NCI-H526 (cell line): ENCODE results near the gene LCN10.
A peak's percentile ranks its signal among the peaks of the same experiment; 100 is the strongest.
"Not testable (repeated sequence)": the region's sequence is repeated elsewhere in the genome, so short reads cannot be mapped to it uniquely, and the experiment has no call there.

Experiments
- DNase-seq, 2 experiments: peaks; one replicate each; lab custom pipeline; 2025; lab: John Stamatoyannopoulos, UW

Gene LCN10

DNA sequence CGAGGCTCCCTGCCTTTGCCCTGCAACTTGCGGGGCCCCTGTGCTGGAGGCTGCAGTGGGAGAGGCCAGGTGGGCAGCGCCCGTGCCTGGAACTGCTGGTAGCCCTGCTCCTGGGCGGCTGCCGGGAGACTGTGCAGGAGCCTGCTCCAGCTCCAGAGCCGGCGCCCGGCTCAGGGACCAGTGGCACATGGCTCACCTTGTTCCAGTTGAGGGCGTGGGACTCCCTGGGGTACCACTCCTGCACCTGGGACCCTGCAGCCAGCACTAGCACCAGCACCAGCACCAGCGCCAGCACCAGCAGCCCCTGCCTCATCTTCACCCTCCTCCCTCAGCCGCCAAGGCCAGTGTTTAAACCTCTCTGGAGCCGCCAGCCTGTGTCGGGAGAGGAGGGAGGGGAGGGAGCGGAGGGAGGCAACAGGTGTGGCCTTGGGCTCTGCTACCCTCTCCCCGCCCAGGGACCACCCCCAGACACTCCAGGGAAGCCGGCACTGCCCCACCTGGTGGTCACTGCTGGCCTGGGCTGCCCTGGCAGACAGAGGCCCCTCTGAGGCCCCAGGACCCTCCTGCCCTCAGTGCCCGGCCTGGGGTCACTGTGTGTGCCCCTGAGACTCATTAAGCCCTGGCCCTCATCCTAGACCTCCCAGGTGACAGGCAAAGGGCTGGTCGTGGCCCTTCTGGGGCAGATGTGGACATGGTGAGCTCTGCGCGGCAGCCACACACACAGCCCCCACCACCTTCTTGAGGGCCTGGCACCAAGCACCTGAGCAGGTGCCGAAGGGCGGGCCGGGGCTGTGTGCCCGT is at the start of gene LCN10:
Gene LCN10, minus strand, starts transcription at position 350 of the 801 bp plus-strand sequence. Its CDS starts 37 bp downstream, at position 313.
- peak in 1 of 2 experiments; percentile 34 for DNase-seq

DNA sequence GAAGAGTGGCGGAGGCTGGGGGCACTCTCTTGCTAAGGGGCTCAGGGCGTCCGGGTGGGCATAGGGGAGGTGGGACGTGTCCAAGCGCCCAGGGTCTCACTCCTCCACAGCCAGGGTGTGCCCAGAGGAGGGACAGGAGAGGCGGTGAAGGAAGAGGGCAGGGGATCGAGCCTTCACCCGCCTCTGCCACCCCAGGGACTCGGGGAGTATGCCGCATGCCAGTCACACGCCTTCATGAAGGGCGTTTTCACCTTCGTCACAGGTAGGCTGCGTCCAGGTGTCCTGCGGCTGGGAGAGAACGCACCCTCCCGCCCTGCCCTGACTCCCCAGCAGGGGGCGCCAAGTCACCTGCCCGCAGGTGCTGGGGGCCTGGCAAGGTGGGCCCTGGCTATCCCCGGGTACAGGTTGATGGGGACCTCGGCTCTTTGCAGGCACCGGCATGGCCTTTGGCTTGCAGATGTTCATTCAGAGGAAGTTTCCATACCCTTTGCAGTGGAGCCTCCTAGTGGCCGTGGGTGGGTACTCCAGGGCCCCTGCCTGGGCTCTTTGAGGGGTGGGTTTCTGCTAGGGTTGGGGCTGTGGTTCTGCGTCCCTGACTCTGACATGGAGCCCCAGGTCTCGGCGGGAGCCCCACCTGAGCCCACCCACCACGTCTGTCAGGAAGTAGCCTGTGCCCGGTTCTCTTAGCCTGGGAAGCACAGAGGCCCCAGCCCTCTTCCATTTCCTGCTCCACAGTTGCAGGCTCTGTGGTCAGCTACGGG is 49.0 kb upstream of the LCN10 start:
- DNase-seq = peak; percentile 63 to 72

DNA sequence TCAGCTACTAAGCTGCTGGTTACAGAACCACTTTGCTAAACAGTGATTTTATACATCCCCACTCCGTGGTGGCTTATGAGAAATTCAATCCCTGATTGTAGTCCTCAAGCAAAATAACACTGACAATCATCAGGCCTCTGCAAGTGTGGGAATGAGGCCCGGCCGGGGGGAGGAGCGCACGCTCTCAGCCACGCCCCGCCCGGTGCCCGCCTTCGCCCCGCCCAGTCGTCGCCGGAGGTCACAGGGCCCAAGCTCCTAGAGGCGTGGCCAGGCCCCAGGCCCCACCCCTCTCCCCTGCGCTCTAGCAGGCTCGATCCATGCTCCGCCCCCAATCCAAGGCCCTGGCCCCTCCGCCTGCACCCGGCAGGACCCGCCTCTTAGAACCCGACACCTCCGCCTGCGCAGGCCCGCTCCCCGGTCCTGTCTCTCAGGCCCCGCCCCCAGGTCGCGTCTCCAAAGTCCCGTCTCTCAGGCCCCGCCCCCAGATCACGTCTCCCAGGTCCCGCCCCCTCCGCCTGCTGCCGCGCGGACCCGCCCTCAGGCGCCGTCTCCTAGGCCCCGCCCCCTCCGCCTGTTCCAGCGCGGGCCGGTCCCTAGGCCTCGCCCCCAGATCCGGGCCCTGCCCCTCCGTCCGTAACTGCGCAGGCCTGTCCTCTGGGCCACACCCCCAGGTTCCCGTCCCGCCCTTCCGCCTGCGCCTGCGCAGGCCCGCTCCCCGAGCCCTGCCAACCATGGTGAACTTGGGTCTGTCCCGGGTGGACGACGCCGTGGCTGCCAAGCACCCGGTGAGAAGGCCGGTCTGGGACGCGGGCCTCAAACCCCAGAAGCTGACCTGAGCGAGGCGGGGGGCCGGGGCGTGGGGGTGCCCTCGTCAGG is 48.1 kb upstream of the LCN10 start, which contains the start of gene TMEM141:
Gene TMEM141, plus strand, starts transcription at position 705 of the 876 bp plus-strand sequence. Its CDS starts 27 bp downstream, at position 732.
- peak; percentile 94 to 99 for DNase-seq

DNA sequence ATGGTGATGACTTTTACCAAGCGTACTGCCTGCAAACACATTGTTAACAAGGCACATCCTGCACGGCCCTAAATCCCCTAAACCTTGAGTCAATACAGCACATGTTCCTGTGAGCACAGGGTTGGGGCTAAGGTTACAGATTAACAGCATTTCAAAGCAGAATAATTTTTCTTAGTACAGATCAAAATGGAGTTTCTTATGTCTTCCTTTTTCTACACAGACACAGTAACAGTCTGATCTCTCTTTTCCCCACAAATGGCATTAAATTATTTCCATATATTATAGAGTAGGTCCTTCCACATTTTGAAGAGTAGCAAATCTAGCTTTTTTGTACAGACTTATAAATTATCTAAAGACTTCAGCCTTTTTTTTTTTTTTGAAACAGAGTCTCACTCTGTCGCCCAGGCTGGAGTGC is 46.8 kb upstream of the LCN10 start:
- DNase-seq = no peak

DNA sequence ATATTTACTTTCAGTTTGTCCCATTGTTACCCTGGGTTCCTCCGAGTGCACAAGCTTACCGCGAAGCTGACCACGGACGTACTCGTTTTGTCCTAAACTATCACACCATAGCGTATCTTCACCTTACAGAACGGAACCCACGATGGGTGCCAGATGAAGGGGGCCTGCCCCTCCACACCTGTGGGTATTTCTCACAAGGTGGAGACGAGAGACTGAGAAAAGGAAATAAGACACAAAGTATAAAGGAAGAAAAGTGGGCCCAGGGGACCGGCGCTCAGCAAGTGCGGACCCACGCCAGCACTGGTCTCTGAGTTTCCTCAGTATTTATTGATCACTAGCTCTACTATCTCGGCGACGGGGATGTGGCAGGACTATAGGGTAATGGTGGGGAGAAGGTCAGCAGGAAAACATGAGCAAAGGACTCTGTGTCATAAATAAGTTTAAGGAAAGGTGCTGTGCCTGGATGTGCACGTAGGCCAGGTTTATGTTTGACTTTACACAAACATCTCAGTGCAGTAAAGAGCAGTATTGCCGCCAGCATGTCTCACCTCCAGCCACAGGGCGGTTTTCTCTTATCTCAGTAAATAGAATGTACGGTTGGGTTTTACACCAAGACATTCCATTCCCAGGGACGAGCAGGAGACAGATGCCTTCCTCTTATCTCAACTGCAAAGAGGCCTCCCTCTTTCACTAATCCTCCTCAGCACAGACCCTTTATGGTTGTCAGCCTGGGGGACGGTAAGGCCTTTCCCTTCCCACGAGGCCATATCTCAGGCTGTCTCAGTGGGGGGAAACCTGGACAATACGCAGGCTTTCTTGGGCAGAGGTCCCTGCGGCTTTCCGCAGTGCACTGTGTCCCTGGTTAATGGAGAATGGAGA is 46.1 kb upstream of the LCN10 start:
- DNase-seq = not testable (repeated sequence)

DNA sequence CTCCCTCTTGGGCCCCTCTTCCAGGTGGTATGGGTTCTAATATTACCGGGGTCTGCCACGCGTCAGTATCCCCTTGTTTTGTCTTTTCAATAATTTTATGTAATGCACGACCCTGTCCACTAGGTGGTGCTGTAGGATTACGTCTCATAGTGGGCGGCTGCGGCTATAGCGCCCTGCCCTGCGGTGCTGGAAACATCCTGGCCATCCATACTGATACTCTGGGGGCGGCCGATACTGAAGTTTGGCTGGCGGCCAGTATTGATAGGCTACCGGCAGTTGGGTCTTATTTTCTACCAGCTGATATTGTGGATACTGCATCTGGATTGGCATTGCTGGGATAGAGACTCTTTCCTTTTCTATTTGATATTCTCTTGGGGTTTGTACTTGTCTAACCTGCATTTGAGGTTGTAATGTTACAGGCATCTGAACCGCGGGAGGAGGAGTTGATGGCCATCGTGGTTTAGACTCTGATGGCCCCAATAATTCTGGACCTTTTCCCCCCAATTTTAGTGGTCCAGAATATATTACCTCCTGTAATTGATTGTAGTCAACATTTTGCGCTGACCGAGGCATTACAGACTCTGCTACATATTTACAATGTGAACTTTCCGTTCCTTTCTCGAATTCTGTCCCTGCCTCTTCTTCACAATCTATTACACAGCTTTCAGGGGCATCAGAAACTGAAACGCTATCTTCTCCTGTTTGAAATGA is 45.1 kb upstream of the LCN10 start:
- peak; percentile 43 to 68 for DNase-seq

DNA sequence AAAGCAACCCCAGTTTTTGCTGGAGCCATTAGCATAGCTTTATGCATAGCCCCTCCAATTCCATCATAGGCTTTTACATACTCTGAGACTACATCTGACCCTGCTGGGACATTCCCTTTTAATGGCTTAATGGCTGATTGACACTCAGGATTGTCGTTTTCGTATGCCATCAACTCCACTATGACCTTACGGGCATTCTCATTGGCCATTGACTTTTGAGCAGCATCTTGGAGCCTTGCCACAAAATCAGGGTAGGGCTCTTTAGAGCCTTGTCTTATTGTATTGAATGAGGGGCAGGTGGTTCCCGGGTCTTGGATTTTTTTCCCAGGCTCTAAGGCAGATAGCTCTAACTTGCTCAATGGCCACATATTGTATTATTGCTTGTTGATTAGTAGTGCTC is 44.2 kb upstream of the LCN10 start:
- DNase-seq = not testable (repeated sequence)

DNA sequence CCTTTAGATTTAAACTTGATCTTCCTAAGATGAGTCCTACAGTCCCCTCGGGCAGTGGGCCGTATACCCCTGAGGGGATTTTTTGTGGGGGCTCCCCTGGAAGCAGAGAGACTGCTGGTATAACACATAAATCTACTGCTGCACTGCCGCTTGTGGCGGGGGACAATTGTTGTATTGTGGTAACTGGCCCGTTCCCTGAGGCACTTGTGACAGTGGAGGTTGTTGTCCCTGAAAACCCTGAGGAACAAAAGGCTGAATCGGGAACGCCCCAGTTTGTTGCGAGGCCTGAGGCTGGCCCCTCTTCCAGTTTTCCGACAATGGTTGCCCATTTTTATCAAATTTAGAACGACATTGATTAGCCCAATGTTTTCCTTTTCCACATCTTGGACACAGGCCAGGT is 43.7 kb upstream of the LCN10 start:
- DNase-seq = no peak

DNA sequence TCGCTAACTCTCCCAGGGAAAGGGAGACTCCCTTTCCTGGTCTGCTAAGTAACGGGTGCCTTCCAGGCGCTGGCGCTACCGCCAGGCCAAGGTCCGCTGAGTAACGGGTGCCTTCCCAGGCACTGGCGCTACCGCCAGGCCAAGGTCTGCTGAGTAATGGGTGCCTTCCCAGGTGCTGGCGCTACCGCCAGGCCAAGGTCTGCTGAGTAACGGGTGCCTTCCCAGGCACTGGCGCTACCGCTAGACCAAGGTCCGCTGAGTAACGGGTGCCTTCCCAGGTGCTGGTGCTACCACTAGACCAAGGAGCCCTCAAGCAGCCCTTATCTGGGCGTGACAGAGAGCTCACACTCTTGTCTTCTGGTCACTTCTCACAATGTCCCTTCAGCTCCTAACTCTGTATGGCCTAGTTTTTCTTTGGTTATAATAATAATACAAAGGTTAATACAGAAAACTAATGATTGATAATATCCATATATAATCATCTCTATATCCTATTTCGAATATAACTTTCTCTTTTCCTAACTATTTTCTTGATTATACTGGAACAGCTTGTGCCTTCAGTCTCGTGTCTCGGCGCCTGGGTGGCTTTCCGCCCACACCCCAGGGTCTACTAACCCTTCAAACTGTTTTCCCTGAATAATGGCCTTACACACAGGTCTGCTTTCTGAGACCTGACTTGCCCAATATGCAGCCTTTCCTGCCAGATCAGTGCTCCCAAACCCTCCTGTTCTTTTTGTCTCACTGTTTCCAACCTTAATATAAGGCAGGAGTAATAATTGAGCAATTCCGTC is 43.0 kb upstream of the LCN10 start:
- not testable (repeated sequence) for DNase-seq

DNA sequence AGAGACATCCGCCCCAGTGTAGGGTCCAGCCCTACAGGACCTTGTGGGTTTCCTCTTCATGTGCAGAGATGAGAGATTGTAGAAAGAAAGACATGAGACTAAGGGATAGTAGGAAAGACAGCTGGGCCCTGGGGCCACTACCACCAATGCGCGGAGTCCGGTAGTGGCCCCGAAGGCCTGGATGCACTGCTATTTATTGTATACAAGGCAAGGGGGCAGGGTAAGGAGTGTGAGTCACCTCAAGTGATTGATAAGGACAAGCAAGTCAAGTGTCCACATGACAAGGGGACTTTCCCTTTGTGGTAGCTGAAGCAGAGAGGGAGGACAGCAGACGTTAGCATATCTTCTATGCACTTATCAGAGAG is 42.2 kb upstream of the LCN10 start:
- no peak for DNase-seq

DNA sequence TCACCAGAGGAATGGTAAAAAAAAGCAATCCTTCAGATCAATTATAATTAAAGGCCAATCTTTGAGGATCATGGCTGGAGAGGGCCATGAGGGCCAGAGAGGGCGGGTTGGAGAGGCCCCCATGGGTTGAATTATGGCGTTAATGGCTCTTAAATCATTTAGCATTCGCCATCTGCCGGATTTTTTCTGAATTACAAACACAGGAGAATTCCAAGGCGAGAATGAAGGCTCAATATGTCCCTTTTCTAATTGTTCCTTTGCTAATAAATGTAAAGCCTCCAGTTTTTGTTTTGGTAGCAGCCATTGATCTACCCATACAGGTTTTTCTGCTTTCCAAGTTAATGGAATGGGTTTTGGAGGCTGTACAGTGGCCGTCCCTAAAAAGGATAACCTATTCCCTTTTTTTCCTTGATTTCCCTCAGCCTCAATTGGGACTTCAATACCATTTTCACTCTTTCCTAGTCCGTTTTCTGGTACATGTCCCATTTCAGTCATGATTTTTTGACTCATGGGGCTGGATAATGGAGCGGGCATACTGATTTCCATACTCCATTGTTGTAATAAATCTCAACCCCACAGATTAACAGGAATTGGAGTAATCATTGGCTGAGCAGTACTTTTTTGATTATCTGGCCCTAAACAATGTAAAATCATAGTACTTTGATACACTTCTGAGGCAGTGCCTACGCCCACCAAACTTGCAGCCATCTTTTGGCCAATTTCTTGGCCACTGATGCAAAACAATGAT is 41.7 kb upstream of the LCN10 start:
- peak in 1 of 2 experiments; percentile 49 for DNase-seq

DNA sequence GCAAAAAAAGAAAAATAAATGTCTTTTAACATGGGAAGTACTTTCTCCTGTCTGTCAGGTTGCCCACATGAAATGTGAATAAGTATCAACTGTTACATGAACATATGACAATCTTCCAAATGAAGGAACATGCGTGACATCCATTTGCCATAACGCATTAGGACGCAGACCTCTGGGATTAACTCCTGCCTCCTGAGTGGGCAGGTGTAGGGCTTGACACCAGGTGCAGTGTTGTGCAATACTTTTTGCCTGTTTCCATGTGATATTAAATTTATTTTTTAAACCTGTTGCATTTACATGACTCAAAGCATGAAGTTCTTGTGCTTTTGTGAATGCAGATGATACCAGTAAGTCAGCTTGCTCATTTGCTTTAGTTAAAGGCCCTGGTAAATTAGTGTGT is 39.7 kb upstream of the LCN10 start:
- DNase-seq = no peak

DNA sequence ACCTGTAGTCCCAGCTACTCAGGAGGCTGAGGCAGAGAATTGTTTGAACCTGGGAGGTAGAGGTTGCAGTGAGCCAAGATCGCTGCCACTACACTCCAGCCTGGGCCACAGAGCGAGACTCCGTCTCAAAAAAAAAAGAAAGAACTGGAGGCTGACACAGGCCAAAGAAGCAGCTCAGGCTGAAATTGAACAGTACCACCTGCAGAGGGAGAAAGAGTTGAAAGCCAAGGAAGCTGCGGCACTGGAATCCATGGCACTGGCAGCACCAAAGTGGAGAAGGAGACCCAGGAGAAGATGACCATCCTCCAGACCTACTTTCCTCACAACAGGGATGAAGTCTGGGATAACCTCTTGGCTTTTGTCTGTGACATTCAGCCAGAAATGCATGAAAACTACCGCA is 37.1 kb upstream of the LCN10 start:
- DNase-seq = no peak

DNA sequence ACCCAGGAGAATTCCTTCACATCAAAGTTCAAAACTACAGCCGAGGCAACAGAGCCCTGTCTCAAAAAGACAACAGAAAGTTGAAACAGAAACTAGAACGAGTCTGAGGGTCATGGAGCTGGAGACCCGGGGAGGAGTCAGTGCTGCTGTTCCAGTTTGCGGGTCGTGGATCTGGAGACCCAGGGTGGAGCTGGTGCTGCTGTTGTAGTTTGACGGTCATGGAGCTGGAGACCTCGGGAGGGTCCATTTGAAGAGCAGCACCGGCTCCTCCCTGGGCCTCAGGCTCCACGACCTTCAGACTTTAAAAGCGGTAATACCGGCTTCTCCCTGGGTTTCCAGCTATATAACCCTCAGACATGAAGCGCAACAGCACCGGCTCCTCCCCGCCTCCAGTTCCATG is 34.6 kb upstream of the LCN10 start:
- DNase-seq = no peak

DNA sequence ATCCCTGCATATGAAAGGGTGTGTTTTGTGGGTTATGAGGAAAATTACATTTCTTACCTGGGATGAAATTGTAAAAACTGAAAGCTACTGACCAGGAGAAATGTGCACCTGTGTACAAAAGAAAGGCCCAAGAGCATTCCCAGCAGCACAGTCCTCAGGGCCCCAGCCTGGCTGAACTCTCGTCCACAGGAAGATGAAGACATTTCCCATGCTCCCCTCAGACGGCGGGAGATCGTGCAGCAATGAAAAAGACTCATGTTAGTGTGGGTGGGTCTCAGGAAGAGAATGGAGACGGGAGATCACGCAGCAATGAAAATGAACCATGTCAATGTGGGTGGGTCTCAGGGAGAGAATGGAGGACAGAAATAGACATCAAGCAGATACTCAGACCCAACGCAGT is 34.2 kb upstream of the LCN10 start:
- no peak for DNase-seq

DNA sequence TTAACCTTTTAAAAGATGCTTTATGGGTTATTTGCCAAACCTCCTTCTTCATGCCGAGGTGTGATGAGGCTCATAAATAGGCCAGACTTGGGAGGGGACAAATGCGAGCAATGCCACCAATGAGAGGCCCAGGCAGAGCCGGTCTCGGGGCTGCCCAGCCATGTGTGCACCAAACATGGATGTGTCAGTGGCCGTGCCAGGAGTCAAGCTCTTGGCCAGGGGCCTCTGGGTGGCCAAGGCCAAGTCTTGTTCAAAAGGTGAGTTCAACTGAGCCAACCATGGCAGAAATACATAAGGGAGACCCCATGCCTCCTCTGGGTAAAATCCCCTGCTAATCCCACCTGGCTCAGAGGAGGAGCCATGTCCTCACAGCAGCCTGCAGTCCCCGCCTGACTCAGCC is 32.5 kb upstream of the LCN10 start:
- DNase-seq = no peak

DNA sequence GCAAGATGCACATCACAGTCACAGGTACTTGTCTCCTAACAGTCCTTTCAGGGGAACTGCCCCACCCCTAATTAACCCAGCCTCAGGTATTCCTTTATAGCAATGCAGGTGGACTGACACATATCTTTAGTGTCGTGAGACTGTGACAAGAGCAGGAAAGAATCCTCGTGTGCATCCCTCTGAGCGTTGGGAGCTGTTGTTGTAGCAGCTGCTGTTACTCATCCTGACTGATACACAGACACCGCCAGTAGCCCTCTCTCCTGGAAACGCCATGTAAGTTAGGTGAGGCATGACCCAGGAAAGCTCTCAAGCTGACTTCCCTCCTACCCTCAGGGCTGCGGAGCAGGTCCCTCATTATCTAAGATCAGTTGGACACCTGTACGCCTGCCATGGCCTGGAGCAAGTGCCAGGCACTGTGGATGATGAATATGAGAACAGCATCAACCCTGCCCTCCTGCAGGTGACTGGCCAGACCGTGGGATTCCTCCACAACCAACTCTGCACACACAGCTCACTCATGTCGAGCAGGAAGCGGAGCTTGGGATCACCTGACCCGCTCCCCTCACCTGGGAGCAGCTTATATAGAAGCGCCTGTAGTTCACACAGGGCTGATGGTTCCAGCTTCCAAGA is 31.8 kb upstream of the LCN10 start:
- DNase-seq = no peak

DNA sequence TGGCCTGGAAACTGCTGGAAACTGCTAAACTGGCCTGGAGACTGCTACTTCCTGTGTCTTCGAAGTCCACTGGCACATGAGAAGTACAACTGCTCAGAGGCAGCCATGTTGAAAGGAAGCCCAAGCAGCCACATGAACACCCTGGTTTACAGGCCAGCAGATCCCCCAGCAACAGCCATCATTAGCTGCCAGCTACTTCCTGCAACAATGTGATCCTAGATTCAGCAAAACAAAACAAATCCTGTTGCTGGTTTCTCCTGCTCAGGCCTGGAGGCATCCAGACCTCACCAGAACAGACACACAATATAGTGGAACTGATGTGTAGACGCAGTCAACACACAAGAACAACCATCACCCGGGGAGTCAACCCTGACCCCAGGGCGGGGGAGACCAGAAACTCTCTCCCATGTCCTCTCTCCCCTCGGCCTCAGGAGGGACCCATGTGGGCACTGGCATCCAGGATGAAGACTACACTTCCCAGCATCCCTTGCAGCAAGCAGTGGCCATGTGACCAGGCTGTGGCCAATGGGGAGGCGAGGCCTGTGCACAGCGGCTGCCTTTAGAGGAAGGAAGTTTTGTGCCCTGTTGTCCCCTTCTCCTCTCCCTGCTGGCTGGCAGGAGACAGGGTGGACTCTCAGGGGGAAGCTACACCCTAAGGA is 30.8 kb upstream of the LCN10 start:
- DNase-seq = peak; percentile 25 to 34
